Neural progenitor cell (in vitro differentiated cells): ENCODE results near the gene SNRNP40. TPM values are rescaled to one million over a fixed set of nuclear protein-coding genes. Genes with fewer than 3 reads are reported as not detected.
A peak's percentile ranks its signal among the peaks of the same experiment; 100 is the strongest.

Experiments used
- DNase-seq: peaks from one replicate; pipeline ENCODE4 v3.0.0-alpha.2; 2016; ENCODE audit warnings: low spot score
- H2AFZ ChIP-seq: fragments of 200-600 bp; sonication (generic); replicated peaks from 2 replicates; pipeline ENCODE4 v1.6.1; 2016; ENCODE audit warnings: antibody characterized with exemption
- H3F3A ChIP-seq: fragments of 200-600 bp; sonication (generic); 2 replicates; pipeline ENCODE4 v1.6.1; 2016; ENCODE audit warnings: antibody characterized with exemption, low read depth
- H3K27ac ChIP-seq: fragments of 200-600 bp; sonication (generic); 2 replicates; pipeline ENCODE4 v1.5.1; 2016; ENCODE audit warnings: mild to moderate bottlenecking
- H3K27me3 ChIP-seq: fragments of 200-600 bp; sonication (generic); 2 replicates; pipeline ENCODE4 v1.6.1; 2016; ENCODE audit warnings: mild to moderate bottlenecking, moderate library complexity
- H3K36me3 ChIP-seq: fragments of 200-600 bp; sonication (generic); 2 replicates; pipeline ENCODE4 v1.5.1; 2016
- H3K4me1 ChIP-seq: fragments of 200-600 bp; sonication (generic); 2 replicates; pipeline ENCODE4 v1.6.1; 2016; ENCODE audit warnings: mixed run types
- H3K4me2 ChIP-seq: fragments of 200-600 bp; sonication (generic); 2 replicates; pipeline ENCODE4 v1.6.1; 2016
- H3K4me3 ChIP-seq: fragments of 200-600 bp; sonication (generic); 2 replicates; pipeline ENCODE4 v1.5.1; 2016
- H3K79me2 ChIP-seq: fragments of 200-600 bp; sonication (generic); 2 replicates; pipeline ENCODE4 v1.6.1; 2016; ENCODE audit warnings: low read depth
- H3K9ac ChIP-seq: fragments of 200-600 bp; sonication (generic); 2 replicates; pipeline ENCODE4 v1.6.1; 2016
- H3K9me3 ChIP-seq: fragments of 200-600 bp; sonication (generic); 2 replicates; pipeline ENCODE4 v1.5.1; 2016; ENCODE audit warnings: low read depth
- H4K20me1 ChIP-seq: fragments of 200-600 bp; sonication (generic); 2 replicates; pipeline ENCODE4 v1.6.1; 2016; ENCODE audit warnings: low read depth
- H3K27ac Mint-ChIP-seq: 3 replicates; pipeline ENCODE4 v1.8.0; 2021; ENCODE audit warnings: mixed read lengths
- H3K27me3 Mint-ChIP-seq: 2 replicates; pipeline ENCODE4 v1.8.0; 2022; ENCODE audit warnings: low read depth, mild to moderate bottlenecking, inconsistent platforms, moderate library complexity, mixed read lengths; ENCODE audit not compliant: insufficient read depth
- H3K36me3 Mint-ChIP-seq: 3 replicates; pipeline ENCODE4 v1.8.0; 2021; ENCODE audit warnings: mixed read lengths
- H3K4me1 Mint-ChIP-seq: 3 replicates; pipeline ENCODE4 v1.8.0; 2021; ENCODE audit warnings: mixed read lengths
- H3K4me3 Mint-ChIP-seq: 3 replicates; pipeline ENCODE4 v1.8.0; 2021; ENCODE audit warnings: mild to moderate bottlenecking, moderate library complexity, mixed read lengths
- H3K9me3 Mint-ChIP-seq: 3 replicates; pipeline ENCODE4 v1.8.0; 2020; ENCODE audit warnings: mixed read lengths
- EZH2 ChIP-seq: fragments of 200-600 bp; sonication (generic); IDR thresholded peaks from 2 replicates; pipeline ENCODE4 v1.6.1; 2017; ENCODE audit warnings: antibody characterized with exemption, mild to moderate bottlenecking, moderate library complexity
- EZH2phosphoT487 ChIP-seq: fragments of 200-600 bp; sonication (generic); IDR thresholded peaks from 2 replicates; pipeline ENCODE4 v1.6.1; 2017; ENCODE audit warnings: antibody characterized with exemption
- total RNA-seq: library from RNA; depleted of rRNA; stranded (reverse); fragments of >200 nt; gene quantifications from 2 replicates; pipeline ENCODE4 v1.2.3, GENCODE V29; 2015; ENCODE audit warnings: low replicate concordance
- TF ChIP-seq, protein P1 (sequence below): fragments of 200-600 bp; sonication (generic); IDR thresholded peaks from 2 replicates; pipeline ENCODE4 v1.5.1; 2017; ENCODE audit warnings: antibody characterized with exemption, mild to moderate bottlenecking

The SNRNP40 gene
- total RNA-seq, 1 donor from 2014 or later: 179 TPM

GRCh38 chr1:31214316-31215064 is 82.1 kb downstream of the SNRNP40 start:
- no peak overlapping the region for H3K27ac Mint-ChIP-seq

More at GRCh38 chr1:31214316-31215064, 82.1 kb downstream of the SNRNP40 start:
- Mint-ChIP-seq H3K4me3 (peak overlapping the region; percentile 37), H3K4me1 (peaks cover 44% of the 10 kb centered on the region), H3K36me3 (peaks cover 9% of the 10 kb centered on the region), H3K27me3 (peaks cover 2% of the 10 kb centered on the region), H3K9me3 (peaks cover 14% of the 10 kb centered on the region)
- H3K27ac ChIP-seq: no peak overlapping the region
- no peak overlapping the region for H3K4me3 ChIP-seq
- TF ChIP-seq, protein P1, sequence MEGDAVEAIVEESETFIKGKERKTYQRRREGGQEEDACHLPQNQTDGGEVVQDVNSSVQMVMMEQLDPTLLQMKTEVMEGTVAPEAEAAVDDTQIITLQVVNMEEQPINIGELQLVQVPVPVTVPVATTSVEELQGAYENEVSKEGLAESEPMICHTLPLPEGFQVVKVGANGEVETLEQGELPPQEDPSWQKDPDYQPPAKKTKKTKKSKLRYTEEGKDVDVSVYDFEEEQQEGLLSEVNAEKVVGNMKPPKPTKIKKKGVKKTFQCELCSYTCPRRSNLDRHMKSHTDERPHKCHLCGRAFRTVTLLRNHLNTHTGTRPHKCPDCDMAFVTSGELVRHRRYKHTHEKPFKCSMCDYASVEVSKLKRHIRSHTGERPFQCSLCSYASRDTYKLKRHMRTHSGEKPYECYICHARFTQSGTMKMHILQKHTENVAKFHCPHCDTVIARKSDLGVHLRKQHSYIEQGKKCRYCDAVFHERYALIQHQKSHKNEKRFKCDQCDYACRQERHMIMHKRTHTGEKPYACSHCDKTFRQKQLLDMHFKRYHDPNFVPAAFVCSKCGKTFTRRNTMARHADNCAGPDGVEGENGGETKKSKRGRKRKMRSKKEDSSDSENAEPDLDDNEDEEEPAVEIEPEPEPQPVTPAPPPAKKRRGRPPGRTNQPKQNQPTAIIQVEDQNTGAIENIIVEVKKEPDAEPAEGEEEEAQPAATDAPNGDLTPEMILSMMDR: peak; percentile 52
- TF ChIP-seq EZH2: no peak
- TF ChIP-seq EZH2phosphoT487: no peak
- H3K4me2 ChIP-seq: no peak overlapping the region
- no peaks in the 10 kb centered on the region for H3K36me3 ChIP-seq
- no peak overlapping the region for H3K9ac ChIP-seq
- H2AFZ ChIP-seq: no peak overlapping the region
- DNase-seq: peak; percentile 74
- no peaks in the 10 kb centered on the region for H3K79me2 ChIP-seq
- H3F3A ChIP-seq: peaks cover 13% of the 10 kb centered on the region
- no peaks in the 10 kb centered on the region for H3K27me3 ChIP-seq
- no peaks in the 10 kb centered on the region for H3K9me3 ChIP-seq
- peaks cover 16% of the 10 kb centered on the region for H3K4me1 ChIP-seq
- peaks cover 10% of the 10 kb centered on the region for H4K20me1 ChIP-seq

Other genes starting within 250 kb of the SNRNP40 start
- gene PUM1, start 231.1 kb downstream of the SNRNP40 start, total RNA-seq: 130 and 143 TPM in 2 replicates
- gene NKAIN1, start 56.9 kb downstream of the SNRNP40 start, total RNA-seq: 14.5 and 24.0 TPM in 2 replicates
- gene ZCCHC17, start 244 bp upstream of the SNRNP40 start, total RNA-seq: 51.1 and 55.0 TPM in 2 replicates
- 0.93 and 2.2 TPM in 2 replicates for gene FABP3, start 76.3 kb upstream of the SNRNP40 start, total RNA-seq
- 9.6 and 30.1 TPM in 2 replicates for gene SERINC2, start 116.4 kb upstream of the SNRNP40 start, total RNA-seq